Astrocyte of the cerebellum (primary cell): Measurements from ENCODE around the gene DPYD.

Source experiments
- DNase-seq: peaks from one replicate; pipeline ENCODE4 v3.0.0-alpha.2; 2011; ENCODE audit warnings: low read depth
- H3K4me3 ChIP-seq: 2 replicates; pipeline ENCODE4 v1.5.1; 2011; ENCODE audit warnings: mild to moderate bottlenecking, low read depth, low read length, moderate library complexity
- in situ Hi-C: cut with HindIII; loops from 2 replicates; pipeline ENCODE4 v1.10.0; 2017; ENCODE audit warnings: low sequenced_read_pairs
- TF ChIP-seq, protein P1 (sequence below): IDR thresholded peaks from 2 replicates; pipeline ENCODE4 v1.5.1; 2012; ENCODE audit warnings: low read length, low read depth, moderate library complexity, mild to moderate bottlenecking; ENCODE audit errors: missing control alignments

The DPYD gene

GRCh38 chr1:97050506-97050905 lies 870.3 kb downstream of the DPYD start:
- in situ Hi-C loops: no loop called here
- peak; percentile 28 for DNase-seq
- TF ChIP-seq, protein P1, sequence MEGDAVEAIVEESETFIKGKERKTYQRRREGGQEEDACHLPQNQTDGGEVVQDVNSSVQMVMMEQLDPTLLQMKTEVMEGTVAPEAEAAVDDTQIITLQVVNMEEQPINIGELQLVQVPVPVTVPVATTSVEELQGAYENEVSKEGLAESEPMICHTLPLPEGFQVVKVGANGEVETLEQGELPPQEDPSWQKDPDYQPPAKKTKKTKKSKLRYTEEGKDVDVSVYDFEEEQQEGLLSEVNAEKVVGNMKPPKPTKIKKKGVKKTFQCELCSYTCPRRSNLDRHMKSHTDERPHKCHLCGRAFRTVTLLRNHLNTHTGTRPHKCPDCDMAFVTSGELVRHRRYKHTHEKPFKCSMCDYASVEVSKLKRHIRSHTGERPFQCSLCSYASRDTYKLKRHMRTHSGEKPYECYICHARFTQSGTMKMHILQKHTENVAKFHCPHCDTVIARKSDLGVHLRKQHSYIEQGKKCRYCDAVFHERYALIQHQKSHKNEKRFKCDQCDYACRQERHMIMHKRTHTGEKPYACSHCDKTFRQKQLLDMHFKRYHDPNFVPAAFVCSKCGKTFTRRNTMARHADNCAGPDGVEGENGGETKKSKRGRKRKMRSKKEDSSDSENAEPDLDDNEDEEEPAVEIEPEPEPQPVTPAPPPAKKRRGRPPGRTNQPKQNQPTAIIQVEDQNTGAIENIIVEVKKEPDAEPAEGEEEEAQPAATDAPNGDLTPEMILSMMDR: peak; percentile 66
- no peak overlapping the region for H3K4me3 ChIP-seq

DNA sequence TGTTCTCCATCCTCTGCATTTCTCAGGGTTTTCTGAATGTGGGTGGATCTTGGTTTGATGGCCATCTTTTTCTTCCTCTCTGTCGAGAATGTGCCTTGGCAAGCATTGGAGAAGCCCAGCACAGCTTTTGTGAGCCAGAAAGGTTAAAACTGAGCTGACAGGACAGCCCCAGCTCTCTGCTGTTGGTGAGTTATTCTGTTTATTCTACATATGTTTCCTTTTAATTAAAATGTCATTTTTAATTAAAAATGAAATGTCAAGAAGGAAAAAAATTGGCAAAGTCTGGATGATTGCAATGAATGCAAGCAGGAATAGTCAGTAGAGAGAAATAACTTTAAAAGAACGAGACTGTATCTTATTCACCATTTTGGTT lies 873.4 kb downstream of the DPYD start:
- in situ Hi-C loops: no loop called here

DNA sequence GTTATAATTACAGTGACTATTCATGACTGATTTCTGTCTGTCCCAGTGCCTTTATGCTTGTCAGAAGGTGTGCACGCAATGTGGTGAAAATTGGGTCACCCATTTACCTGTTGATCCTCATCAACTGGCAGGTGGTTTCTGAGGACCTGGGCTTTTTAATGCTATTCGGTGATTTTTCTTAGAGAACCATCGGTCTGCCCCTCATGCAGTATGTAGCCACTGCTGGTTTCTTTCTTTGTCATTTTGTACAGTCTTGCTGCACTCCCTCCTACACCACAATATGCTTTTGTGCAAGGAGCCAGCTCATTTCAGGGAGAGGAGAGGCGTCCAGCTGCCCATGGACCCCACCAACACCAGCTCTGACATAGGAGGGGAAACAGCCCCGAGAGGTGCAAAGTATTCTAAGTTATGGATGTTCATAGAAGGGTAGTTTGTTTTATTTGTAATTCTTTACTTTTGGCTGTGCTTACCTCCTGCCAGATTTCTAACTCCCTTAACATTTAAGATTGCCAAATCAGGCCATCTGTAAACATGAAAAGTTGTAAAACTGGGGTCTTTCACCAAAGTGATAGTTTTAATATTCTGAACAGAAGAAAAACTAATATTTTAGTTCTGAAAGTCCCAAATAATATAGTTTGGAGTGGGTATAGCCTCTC lies 873.9 kb downstream of the DPYD start:
- TF ChIP-seq, protein P1: no peak

More for the DNA sequence above, 873.4 kb downstream of the DPYD start:
- DNase-seq: no peak
- H3K4me3 ChIP-seq: no peak overlapping the region
- TF ChIP-seq, protein P1: no peak

DNA sequence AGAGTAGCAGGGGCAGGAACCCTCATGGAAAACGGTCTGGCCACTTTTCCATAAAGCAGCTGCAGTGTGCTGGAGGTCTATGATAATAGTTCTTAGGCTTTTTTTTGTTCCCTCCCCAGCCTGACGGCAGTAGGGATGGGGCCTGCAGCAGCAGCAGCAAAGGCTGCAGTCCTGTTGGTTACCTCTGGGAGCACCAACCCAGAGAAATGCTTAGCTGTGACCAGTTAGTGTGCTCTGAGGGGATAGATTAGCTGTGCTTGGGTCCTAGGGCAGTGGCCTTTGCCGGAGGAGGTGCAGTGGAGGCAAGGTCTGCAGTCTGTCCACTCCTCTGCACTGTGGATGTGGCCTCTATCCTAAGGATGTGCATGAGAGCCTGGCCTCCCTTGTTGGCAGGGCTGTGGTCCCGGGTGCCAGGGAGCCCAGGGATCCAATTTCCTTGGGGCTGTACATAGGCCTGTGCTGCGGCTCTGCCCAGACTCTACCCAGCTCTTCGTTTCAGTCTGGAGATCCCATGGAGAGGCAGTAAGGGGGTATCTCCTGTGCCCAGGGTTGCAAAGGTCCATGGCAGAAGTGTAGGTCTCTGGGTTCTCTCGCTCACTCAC lies 876.6 kb downstream of the DPYD start:
- no peak for DNase-seq
- in situ Hi-C loops: no loop called here
- H3K4me3 ChIP-seq: no peak overlapping the region
- TF ChIP-seq, protein P1: no peak

More for the DNA sequence above, 873.9 kb downstream of the DPYD start:
- no peak for DNase-seq
- in situ Hi-C loops: no loop called here
- no peak overlapping the region for H3K4me3 ChIP-seq

DNA sequence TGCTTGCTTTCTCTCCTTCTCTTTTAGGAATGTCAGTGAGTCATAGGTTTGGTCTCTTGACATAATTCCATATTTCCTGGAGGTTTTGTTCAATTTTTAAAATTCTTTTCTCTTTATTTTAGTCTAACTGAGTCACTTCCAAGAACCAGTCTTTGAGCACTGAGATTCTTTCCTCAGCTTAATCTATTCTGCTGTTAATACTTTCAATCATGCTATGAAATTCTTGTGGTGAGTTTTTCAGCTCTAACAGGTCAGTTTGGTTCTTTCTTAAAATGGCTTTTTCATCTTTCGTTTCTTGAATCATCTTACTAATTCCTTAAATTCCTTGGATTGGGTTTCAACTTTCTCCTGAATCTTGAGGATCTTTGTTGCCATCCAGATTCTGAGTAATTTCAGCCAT lies 878.3 kb downstream of the DPYD start:
- DNase-seq: peak; percentile 40
- in situ Hi-C loops: no loop called here

GRCh38 chr1:97041026-97041425 lies 879.8 kb downstream of the DPYD start:
- TF ChIP-seq, protein P1: no peak
- no peak for DNase-seq
- no peak overlapping the region for H3K4me3 ChIP-seq
- in situ Hi-C loops: no loop called here

More for the DNA sequence above, 878.3 kb downstream of the DPYD start:
- H3K4me3 ChIP-seq: no peak overlapping the region
- TF ChIP-seq, protein P1: no peak
